SK-N-SH treated with all-trans-retinoic acid at 6 μM for 48 hours (cell line): Measurements from ENCODE around the gene CACNA1C.

Source experiments
- ATAC-seq: fragments of 200-7000 bp; cut with Tn5 transposase; 3 replicates; pipeline ENCODE4 v1.9.1; 2020; ENCODE audit warnings: mild to moderate bottlenecking, moderate library complexity
- ARNTL ChIP-seq: fragments of 450-650 bp; formaldehyde crosslinking; IDR thresholded peaks from 2 replicates; pipeline ENCODE4 v1.5.0; 2020; ENCODE audit warnings: low read depth, mild to moderate bottlenecking, moderate library complexity, borderline replicate concordance
- BACH2 ChIP-seq: fragments of 250-450 bp; sonication (Bioruptor Pico); IDR thresholded peaks from 2 replicates; pipeline ENCODE4 v1.9.0; 2021; ENCODE audit warnings: mild to moderate bottlenecking, borderline replicate concordance
- CSDC2 ChIP-seq: fragments of 250-450 bp; sonication (Bioruptor Pico); IDR thresholded peaks from 2 replicates; pipeline ENCODE4 v1.5.0; 2020; ENCODE audit warnings: mild to moderate bottlenecking, moderate library complexity
- GLIS3 ChIP-seq: fragments of 250-450 bp; sonication (Bioruptor Pico); IDR thresholded peaks from 2 replicates; pipeline ENCODE4 v1.5.0; 2020; ENCODE audit warnings: mild to moderate bottlenecking, moderate library complexity
- ISL1 ChIP-seq: fragments of 250-450 bp; sonication (Bioruptor Pico); IDR thresholded peaks from 2 replicates; pipeline ENCODE4 v2.1.2; 2022; ENCODE audit warnings: mild to moderate bottlenecking, moderate library complexity
- OSR1 ChIP-seq: fragments of 250-450 bp; sonication (Bioruptor Pico); IDR thresholded peaks from 2 replicates; pipeline ENCODE4 v1.8.0; 2022; ENCODE audit warnings: moderate library complexity, mild to moderate bottlenecking, inconsistent platforms
- POU6F1 ChIP-seq: fragments of 250-450 bp; sonication (Bioruptor Pico); IDR thresholded peaks from 2 replicates; pipeline ENCODE4 v1.8.0; 2021; ENCODE audit warnings: low read depth, mild to moderate bottlenecking, moderate library complexity, borderline replicate concordance
- PPARA ChIP-seq: fragments of 250-450 bp; sonication (Bioruptor Pico); IDR thresholded peaks from 2 replicates; pipeline ENCODE4 v1.5.0; 2020; ENCODE audit warnings: mild to moderate bottlenecking, borderline replicate concordance
- RARB ChIP-seq: fragments of 250-450 bp; sonication (Bioruptor Pico); IDR thresholded peaks from 2 replicates; pipeline ENCODE4 v1.8.0; 2021; ENCODE audit warnings: mild to moderate bottlenecking, moderate library complexity
- SNAI2 ChIP-seq: fragments of 250-450 bp; sonication (Bioruptor Pico); IDR thresholded peaks from 2 replicates; pipeline ENCODE4 v1.5.0; 2020; ENCODE audit warnings: mild to moderate bottlenecking, moderate library complexity
- TCF4 ChIP-seq: fragments of 250-450 bp; sonication (Bioruptor Pico); IDR thresholded peaks from 2 replicates; pipeline ENCODE4 v1.8.0; 2021; ENCODE audit warnings: mild to moderate bottlenecking, moderate library complexity, borderline replicate concordance
- TSHZ2 ChIP-seq: fragments of 250-450 bp; sonication (Bioruptor Pico); IDR thresholded peaks from 2 replicates; pipeline ENCODE4 v1.5.0; 2020; ENCODE audit warnings: mild to moderate bottlenecking, moderate library complexity
- ZC3H10 ChIP-seq: fragments of 250-450 bp; sonication (Bioruptor Pico); IDR thresholded peaks from 2 replicates; pipeline ENCODE4 v1.5.1; 2021; ENCODE audit warnings: mild to moderate bottlenecking, moderate library complexity
- ZFP3 ChIP-seq: fragments of 250-450 bp; sonication (Bioruptor Pico); IDR thresholded peaks from 2 replicates; pipeline ENCODE4 v1.5.0; 2020; ENCODE audit warnings: mild to moderate bottlenecking, moderate library complexity
- ZFP30 ChIP-seq: fragments of 450-650 bp; formaldehyde crosslinking; IDR thresholded peaks from 2 replicates; pipeline ENCODE4 v1.5.0; 2022; ENCODE audit warnings: mild to moderate bottlenecking, moderate library complexity
- ZNF565 ChIP-seq: fragments of 450-650 bp; formaldehyde crosslinking; conservative IDR thresholded peaks from 2 replicates; pipeline ENCODE4 v1.5.0; 2020; ENCODE audit warnings: low read depth, mild to moderate bottlenecking, moderate library complexity
- ZNF70 ChIP-seq: fragments of 450-650 bp; formaldehyde crosslinking; IDR thresholded peaks from 2 replicates; pipeline ENCODE4 v1.5.0; 2020; ENCODE audit warnings: mild to moderate bottlenecking, moderate library complexity
- TF ChIP-seq, protein P1 (sequence below): fragments of 250-450 bp; sonication (Bioruptor Pico); IDR thresholded peaks from 2 replicates; pipeline ENCODE4 v1.5.1; 2020; ENCODE audit warnings: low read depth, mild to moderate bottlenecking, moderate library complexity
- TF ChIP-seq, protein P2 (sequence below): fragments of 250-450 bp; sonication (Bioruptor Pico); IDR thresholded peaks from 2 replicates; pipeline ENCODE4 v1.8.0; 2020; ENCODE audit warnings: mild to moderate bottlenecking, moderate library complexity, borderline replicate concordance
- TF ChIP-seq, protein P3 (sequence below): fragments of 250-450 bp; sonication (Bioruptor Pico); IDR thresholded peaks from 2 replicates; pipeline ENCODE4 v1.5.1; 2021; ENCODE audit warnings: mild to moderate bottlenecking, moderate library complexity

CACNA1C gene

DNA sequence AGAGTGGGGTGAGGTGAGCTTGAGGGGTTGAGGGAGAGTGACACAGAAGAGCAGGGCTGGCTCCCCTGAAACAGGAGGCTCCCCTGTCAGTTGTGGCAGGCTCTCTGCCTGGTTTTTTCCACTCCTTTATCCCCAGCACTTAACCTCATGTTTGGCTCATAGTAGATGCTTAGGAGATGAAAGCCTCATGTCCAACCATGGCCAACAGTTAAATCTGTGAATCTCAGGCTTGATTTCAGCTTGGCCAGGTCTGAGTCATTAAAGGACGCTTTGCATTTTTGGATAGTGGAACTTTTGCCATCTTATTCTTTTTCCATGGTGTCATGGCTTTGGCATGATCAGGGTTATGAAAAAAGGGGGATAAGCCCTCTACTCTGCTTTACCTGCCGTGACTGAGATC lies 117.2 kb downstream of the CACNA1C start:
- TF ChIP-seq CSDC2 (CRISPR knock-in tag) (no peak), PPARA (CRISPR knock-in tag) (no peak)
- TF ChIP-seq, protein P1, sequence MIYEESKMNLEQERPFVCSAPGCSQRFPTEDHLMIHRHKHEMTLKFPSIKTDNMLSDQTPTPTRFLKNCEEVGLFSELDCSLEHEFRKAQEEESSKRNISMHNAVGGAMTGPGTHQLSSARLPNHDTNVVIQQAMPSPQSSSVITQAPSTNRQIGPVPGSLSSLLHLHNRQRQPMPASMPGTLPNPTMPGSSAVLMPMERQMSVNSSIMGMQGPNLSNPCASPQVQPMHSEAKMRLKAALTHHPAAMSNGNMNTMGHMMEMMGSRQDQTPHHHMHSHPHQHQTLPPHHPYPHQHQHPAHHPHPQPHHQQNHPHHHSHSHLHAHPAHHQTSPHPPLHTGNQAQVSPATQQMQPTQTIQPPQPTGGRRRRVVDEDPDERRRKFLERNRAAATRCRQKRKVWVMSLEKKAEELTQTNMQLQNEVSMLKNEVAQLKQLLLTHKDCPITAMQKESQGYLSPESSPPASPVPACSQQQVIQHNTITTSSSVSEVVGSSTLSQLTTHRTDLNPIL (CRISPR knock-in tag): no peak
- TF ChIP-seq, protein P2, sequence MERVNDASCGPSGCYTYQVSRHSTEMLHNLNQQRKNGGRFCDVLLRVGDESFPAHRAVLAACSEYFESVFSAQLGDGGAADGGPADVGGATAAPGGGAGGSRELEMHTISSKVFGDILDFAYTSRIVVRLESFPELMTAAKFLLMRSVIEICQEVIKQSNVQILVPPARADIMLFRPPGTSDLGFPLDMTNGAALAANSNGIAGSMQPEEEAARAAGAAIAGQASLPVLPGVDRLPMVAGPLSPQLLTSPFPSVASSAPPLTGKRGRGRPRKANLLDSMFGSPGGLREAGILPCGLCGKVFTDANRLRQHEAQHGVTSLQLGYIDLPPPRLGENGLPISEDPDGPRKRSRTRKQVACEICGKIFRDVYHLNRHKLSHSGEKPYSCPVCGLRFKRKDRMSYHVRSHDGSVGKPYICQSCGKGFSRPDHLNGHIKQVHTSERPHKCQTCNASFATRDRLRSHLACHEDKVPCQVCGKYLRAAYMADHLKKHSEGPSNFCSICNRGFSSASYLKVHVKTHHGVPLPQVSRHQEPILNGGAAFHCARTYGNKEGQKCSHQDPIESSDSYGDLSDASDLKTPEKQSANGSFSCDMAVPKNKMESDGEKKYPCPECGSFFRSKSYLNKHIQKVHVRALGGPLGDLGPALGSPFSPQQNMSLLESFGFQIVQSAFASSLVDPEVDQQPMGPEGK (CRISPR knock-in tag): no peak

GRCh38 chr12:2170376-2170775 lies 117.6 kb downstream of the CACNA1C start:
- no peak for ATAC-seq
- TF ChIP-seq CSDC2 (CRISPR knock-in tag) (no peak), GLIS3 (no peak), RARB (CRISPR knock-in tag) (no peak)

More for the DNA sequence above, 117.2 kb downstream of the CACNA1C start:
- no peak for ATAC-seq

DNA sequence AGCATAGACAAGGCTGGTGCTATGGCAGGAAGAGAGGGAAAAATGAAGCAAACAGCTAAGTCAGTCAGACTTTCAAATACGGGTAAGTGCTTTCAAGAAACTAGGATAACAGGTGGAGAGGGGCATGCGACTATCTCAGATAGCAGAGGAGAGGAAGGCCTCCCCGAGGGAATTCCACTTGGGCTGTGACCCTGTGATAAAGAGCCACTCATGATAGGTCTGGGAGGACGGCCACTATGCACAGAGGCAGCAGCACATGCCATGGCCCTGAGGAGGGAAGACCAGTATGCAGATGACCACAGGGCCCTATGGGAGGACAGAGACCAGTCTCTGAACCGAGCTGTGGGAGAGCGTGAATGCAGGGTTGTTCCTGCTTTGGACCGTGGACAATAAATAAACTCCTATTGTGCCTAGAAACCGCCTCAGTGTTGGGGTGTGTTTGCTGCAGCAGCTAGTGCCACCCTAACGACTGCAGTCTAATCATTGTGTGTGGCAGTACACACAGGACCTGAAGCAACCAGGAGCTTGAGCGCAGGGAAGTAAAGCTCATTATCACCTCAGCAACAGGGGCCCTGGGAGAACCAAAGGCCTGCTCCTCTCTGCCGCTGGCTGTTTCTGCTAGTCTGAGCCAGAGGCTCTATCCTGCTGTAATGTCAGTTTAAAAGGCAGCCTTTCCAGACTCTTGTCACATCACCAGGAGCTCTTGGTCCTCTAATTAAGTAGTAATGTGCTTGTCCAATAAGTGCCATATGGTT lies 119.1 kb downstream of the CACNA1C start:
- TF ChIP-seq GLIS3 (no peak), OSR1 (CRISPR knock-in tag) (no peak), RARB (CRISPR knock-in tag) (no peak), TSHZ2 (CRISPR knock-in tag) (no peak), PPARA (CRISPR knock-in tag) (no peak), ZC3H10 (no peak), ZFP30 (CRISPR knock-in tag) (no peak), ZNF70 (CRISPR knock-in tag) (no peak), SNAI2 (CRISPR knock-in tag) (no peak), POU6F1 (CRISPR knock-in tag) (no peak), ISL1 (CRISPR knock-in tag) (no peak), BACH2 (CRISPR knock-in tag) (no peak), ZFP3 (CRISPR knock-in tag) (no peak), TCF4 (CRISPR knock-in tag) (no peak), ZNF565 (CRISPR knock-in tag) (no peak), ARNTL (CRISPR knock-in tag) (no peak)
- TF ChIP-seq, protein P3, sequence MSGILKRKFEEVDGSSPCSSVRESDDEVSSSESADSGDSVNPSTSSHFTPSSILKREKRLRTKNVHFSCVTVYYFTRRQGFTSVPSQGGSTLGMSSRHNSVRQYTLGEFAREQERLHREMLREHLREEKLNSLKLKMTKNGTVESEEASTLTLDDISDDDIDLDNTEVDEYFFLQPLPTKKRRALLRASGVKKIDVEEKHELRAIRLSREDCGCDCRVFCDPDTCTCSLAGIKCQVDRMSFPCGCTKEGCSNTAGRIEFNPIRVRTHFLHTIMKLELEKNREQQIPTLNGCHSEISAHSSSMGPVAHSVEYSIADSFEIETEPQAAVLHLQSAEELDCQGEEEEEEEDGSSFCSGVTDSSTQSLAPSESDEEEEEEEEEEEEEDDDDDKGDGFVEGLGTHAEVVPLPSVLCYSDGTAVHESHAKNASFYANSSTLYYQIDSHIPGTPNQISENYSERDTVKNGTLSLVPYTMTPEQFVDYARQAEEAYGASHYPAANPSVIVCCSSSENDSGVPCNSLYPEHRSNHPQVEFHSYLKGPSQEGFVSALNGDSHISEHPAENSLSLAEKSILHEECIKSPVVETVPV: no peak
- TF ChIP-seq, protein P2 (CRISPR knock-in tag): no peak
- TF ChIP-seq, protein P1 (CRISPR knock-in tag): no peak
- ATAC-seq: no peak
